Stimulated activated CD4-positive, alpha-beta T cell treated with anti-CD3 and anti-CD28 coated beads, Interleukin-12 subunit alpha, Interleukin-12 subunit beta, amount 100 ng/mL, for 4 hours (primary cell): Measurements from ENCODE around the gene COL16A1.
A peak's percentile ranks its signal among the peaks of the same experiment; 100 is the strongest.

Experiments
- DNase-seq: peaks from one replicate; pipeline ENCODE4 v3.0.0-alpha.2; 2020

COL16A1 gene

DNA sequence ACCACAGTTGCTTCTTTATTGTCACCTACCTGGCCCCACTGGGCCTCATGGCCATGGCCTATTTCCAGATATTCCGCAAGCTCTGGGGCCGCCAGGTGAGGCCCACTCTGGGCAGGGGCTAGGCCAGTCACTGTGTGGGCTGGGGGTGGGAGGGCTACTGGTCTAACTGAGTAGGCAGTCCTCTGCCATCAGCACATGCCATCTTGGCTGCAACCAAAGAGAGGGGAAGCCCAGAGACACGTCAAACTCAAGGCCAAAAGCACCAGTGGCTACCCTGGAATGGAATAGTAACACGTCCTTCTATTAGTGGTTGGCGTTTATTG, 82.4 kb downstream of the COL16A1 start:
- DNase-seq: no peak

- no peak for DNase-seq
Observed at GRCh38 chr1:31620631-31621497, 83.0 kb downstream of the COL16A1 start.

GRCh38 chr1:31618916-31619846, 84.6 kb downstream of the COL16A1 start:
- DNase-seq: no peak

DNA sequence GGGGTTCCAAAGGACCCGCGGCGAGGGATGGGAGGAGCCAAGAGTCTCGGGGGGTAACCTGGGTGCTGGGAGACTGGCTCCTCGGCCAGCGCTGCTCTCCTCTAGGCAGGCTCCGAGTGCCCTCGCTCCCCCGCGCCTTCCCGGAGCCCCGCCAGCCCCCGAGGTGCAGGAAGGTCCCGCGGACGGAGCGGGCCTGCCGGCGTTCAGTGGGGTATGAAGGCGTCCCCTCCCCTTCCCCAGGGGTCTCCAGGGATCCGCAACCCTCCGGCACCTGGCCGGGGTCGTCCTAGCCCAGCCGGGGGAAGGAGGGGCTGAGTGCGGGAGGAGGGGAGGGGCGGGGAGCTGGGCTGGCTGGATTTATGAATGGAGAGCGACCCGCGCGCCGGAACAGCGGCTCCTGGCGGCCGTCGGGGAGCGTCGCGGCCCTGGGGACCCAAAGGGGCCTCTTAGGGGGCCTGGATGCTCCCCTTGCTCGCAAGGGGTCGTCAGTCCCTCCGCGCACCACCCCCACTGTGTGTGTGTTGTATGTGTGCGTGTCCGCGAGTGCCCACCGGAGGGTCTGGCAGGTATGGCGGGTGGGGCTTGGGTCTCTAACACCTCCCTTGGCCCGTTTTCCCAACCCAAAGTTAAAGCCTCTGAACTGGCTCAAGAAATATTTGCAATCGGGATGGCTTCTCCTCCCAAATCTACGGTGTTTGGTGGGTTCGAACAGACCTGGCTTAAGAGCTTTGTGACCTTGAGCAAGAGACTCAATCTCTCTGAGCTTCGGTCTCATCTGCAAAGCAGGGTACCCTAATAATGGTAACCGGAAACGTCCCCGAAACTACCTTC, 85.7 kb downstream of the COL16A1 start:
- DNase-seq: peak; percentile 48

- no peak for DNase-seq
Observed at GRCh38 chr1:31617218-31617915, 86.5 kb downstream of the COL16A1 start, which contains the start of gene HCRTR1. TSS of gene HCRTR1 (plus strand) at chr1:31617689. CDS start at chr1:31619193, 1,504 bp downstream.

GRCh38 chr1:31615939-31616338, 87.9 kb downstream of the COL16A1 start:
- no peak for DNase-seq

DNA sequence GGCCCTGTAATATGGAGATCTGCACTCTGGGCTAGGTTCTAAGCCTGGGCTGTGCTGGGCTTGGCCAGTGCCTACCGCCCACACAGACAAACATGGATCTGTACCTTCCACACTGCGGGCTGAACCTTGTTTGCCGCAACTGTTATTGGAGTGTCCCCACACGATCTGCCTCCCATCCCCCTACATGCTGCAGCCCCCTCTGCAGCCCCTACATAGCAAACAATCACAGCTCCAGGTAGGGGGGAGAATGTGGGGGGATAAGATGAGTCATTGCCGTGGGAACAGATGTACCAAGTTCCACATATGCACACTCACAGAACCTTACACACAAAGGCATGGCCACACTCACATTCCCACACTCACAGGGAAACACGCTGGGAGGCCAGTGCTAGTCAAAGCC, 88.4 kb downstream of the COL16A1 start:
- no peak for DNase-seq

DNA sequence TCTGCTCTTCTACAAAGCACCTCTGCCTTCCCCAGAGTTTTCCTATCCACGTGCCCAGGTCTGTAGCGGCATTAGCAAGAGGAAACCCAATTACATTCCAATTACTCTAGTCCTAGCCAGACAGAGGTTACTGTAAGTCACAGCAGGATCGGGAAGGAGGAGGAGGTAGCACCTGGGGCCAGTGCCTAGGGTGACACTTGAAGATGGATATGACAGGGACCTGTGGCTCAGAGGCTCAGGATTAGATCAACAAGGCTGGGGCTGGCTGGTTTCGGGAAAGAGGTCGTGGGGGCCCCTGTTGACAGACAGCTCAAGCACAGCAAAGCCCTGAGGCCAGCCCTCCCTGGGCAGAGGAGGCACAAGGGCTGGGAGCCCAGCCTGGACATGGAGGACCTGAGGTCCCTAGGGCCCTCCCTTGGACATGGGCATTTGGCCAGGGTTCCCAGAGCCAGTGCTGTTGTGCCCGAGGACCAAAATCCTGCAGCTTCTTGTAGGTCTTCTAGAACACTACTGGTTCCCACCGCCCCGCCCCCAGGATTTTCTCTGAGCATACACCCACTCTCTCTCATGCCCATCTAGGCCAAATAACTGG, 89.3 kb downstream of the COL16A1 start:
- no peak for DNase-seq

DNA sequence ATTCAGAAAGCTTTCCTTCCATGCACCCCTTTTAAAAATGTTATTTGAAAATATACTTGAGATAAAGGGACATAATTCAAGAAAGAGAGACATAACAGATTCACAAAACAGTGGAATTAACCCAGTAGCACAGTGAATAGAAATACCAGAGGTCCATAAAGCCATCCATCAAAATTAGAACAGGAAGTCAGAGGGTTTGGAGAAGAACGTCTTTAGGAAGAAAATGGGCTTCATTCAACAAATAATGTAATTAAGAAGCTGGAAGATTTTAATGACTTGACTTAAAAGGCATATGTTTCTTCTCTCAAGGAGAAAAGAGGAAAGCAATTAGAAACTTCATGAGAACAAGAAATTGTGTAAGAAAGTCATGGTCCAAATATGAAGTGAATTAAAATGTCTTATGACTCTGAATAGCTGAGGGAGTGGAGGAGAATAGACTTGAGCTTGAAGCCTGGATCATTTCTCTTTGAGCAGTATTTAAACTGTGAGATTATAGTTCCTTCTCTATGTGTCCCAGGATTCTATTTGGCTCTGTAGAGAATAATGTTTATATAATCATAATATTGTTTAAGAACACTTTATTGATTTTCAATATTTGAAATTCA, 94.2 kb downstream of the COL16A1 start:
- no peak for DNase-seq

GRCh38 chr1:31607360-31607759, 96.5 kb downstream of the COL16A1 start:
- DNase-seq: no peak

DNA sequence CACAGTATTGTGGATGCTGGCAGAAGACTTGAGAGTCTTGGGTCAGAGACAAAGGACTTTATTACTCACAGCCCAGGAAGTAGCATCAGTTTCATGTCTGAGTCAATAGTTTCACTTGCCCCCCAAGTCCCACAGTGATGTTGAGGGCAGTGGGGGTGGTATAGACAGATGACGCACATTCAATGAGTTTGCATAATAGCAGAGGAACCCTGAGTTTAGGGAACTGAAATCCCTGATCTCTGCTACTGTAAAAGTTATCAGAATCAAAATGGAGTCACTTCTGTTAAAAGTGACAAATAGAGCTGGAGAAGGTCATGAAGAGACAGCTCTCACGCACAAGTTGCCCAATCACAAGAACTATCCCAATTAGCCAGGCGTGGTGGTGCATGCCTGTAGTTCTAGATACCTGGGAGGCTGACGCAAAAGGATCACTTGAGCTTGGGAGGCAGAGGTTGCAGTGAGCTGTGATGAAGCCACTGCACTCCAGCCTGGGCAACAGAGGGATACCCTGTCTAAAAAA, 97.8 kb downstream of the COL16A1 start:
- DNase-seq: no peak
